Peyer's patch (tissue), 4 donors: ENCODE results near the gene EPS15.
"Not testable (repeated sequence)": the region's sequence is repeated elsewhere in the genome, so short reads cannot be mapped to it uniquely, and the experiment has no call there.

ENCODE experiments used
- CTCF ChIP-seq, 6 experiments: fragments of 450-650 bp in 4 of 6; fragments of 200-600 bp in 2 of 6; sonication (generic) in 1 of 6; IDR thresholded peaks; one replicate each; pipeline ENCODE4 v1.5.1; 2017 to 2019; ENCODE audit warnings: antibody characterized with exemption in 6 of 6, mild to moderate bottlenecking in 3 of 6, moderate library complexity in 1 of 6
- POLR2A ChIP-seq, 2 donors: fragments of 450-650 bp; IDR thresholded peaks; one replicate each; pipeline ENCODE4 v1.5.1; 2017; ENCODE audit warnings: antibody characterized with exemption in 2 of 2, mild to moderate bottlenecking in 2 of 2, moderate library complexity in 2 of 2

DNA sequence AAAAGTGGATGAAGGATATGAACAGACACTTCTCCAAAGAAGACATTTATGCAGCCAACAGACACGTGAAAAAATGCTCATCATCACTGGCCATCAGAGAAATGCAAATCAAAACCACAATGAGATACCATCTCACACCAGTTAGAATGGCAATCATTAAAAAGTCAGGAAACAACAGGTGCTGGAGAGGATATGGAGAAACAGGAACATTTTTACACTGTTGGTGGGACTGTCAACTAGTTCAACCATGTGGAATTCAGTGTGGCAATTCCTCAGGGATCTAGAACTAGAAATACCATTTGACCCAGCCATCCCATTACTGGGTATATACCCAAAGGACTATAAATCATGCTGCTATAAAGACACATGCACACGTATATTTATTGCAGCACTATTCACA lies 128.4 kb downstream of the EPS15 start:
- not testable (repeated sequence) for TF ChIP-seq CTCF, POLR2A (IDR thresholded peaks at IDR 0.05)
